Measurements from ENCODE around the gene CD14. TPM values are rescaled to one million over a fixed set of nuclear protein-coding genes. Genes with fewer than 3 reads are reported as not detected.

Gene CD14
- total RNA-seq, 1 experiment from 2014 or later: 0.63 TPM

- Mint-ChIP-seq H3K27me3 (ENCODE audit: low read depth) (no peaks in the 10 kb centered on the region), H3K27ac (peak overlapping the region; percentile 74), H3K36me3 (peaks cover 47% of the 10 kb centered on the region), H3K4me3 (peak overlapping the region; percentile 98), H3K9me3 (no peaks in the 10 kb centered on the region), H3K4me1 (peaks cover 10% of the 10 kb centered on the region)
- no peak for DNase-seq (ENCODE audit: low spot score)
- TF ChIP-seq ATF6 (CRISPR knock-in tag; IDR thresholded peaks at IDR 0.05): no peak
- TF ChIP-seq FOXP1 (CRISPR knock-in tag; IDR thresholded peaks at IDR 0.05; ENCODE audit: borderline replicate concordance): no peak
- no peak for TF ChIP-seq ATF3 (CRISPR knock-in tag; conservative IDR thresholded peaks at IDR 0.05)
- no peak for TF ChIP-seq ZNF512 (CRISPR knock-in tag; IDR thresholded peaks at IDR 0.05; ENCODE audit: borderline replicate concordance)
- TF ChIP-seq FOXK1 (CRISPR knock-in tag; IDR thresholded peaks at IDR 0.05): no peak
- TF ChIP-seq ARID4B (CRISPR knock-in tag; IDR thresholded peaks at IDR 0.05; ENCODE audit: borderline replicate concordance): 0 out of 2 replicates have a peak, but pooled peaks have one; percentile 14
- TF ChIP-seq MAX (CRISPR knock-in tag; IDR thresholded peaks at IDR 0.05): no peak
- TF ChIP-seq TCF7 (CRISPR knock-in tag; IDR thresholded peaks at IDR 0.05; ENCODE audit: low read depth): 0 out of 2 replicates have a peak, but pooled peaks have one; percentile 59
- TF ChIP-seq RORB (CRISPR knock-in tag; IDR thresholded peaks at IDR 0.05): no peak
- no peak for TF ChIP-seq ETV6 (CRISPR knock-in tag; IDR thresholded peaks at IDR 0.05)
- no peak for TF ChIP-seq JAZF1 (CRISPR knock-in tag; IDR thresholded peaks at IDR 0.05)
- TF ChIP-seq ZNF281 (CRISPR knock-in tag; IDR thresholded peaks at IDR 0.05): no peak
- TF ChIP-seq ZSCAN18 (CRISPR knock-in tag; IDR thresholded peaks at IDR 0.05): no peak
- TF ChIP-seq NR3C1 (CRISPR knock-in tag; conservative IDR thresholded peaks at IDR 0.05; ENCODE audit: low read depth): no peak
- no peak; the same call in 1 of the 2 replicates for TF ChIP-seq ESRRA (CRISPR knock-in tag; IDR thresholded peaks at IDR 0.05; ENCODE audit: borderline replicate concordance)
- no peak for TF ChIP-seq FOXJ3 (CRISPR knock-in tag; IDR thresholded peaks at IDR 0.05; ENCODE audit: borderline replicate concordance)
- CTCF ChIA-PET: interaction anchor here (0.7 to 2.4 kb wide), 13 partner anchors 8 to 408 kb away, joined by 3 to 21 read pairs (median 6); partner anchors contain the start of genes EIF4EBP3, HBEGF, TMCO6 and ZMAT2
- ATAC-seq: peak; percentile 7
- POLR2A ChIA-PET: interaction anchor here (0.7 to 2.2 kb wide), 11 partner anchors 8 to 99 kb away, joined by 3 to 29 read pairs (median 5); partner anchors contain the start of genes EIF4EBP3, HARS1, HARS2 and SRA1
These were observed 14.1 kb upstream of the CD14 start for GRCh38 chr5:140647042-140647419.

Measured in WTC11 (cell line).